T-cell (primary cell): Measurements from ENCODE around the gene STXBP5. TPM values are rescaled to one million over a fixed set of nuclear protein-coding genes. Genes with fewer than 3 reads are reported as not detected.

ENCODE experiments used
- ATAC-seq, 4 experiments: fragments of 200-7000 bp in 3 of 4; fragments of 150-1000 bp in 1 of 4; cut with Tn5 transposase; replicated peaks in 1 of 4; 1 replicate in 3 of 4; 2 replicates in 1 of 4; pipeline ENCODE4 v1.10.0; 2021; ENCODE audit warnings: moderate library complexity in 3 of 4, mild to moderate bottlenecking in 2 of 4, moderate number of reproducible peaks in 1 of 4
- CTCF ChIA-PET, 2 donors: fragments of 300-600 bp; sonication (Branson Sonifier 250); formaldehyde crosslinking; loops; one replicate each; lab custom pipeline; 2022; ENCODE audit warnings: antibody characterized with exemption in 2 of 2; lab: Charles Lee
- POLR2A ChIA-PET, 2 donors: fragments of 300-600 bp; sonication (Branson Sonifier 250); formaldehyde crosslinking; loops; one replicate each; lab custom pipeline; 2022; ENCODE audit warnings: antibody characterized with exemption in 2 of 2; lab: Charles Lee
- DNase-seq, 35 experiments: peaks; one replicate each; pipeline versions ENCODE4 v3.0.0 to v3.0.0-alpha.2; 2013 to 2023
- H3K27ac ChIP-seq: one replicate; pipeline ENCODE4 v1.5.1; 2013; ENCODE audit warnings: low read length
- H3K27me3 ChIP-seq, 2 experiments: replicated peaks in 1 of 2; 1 replicate in 1 of 2; 2 replicates in 1 of 2; pipeline versions ENCODE4 v1.6.1 to v1.7.0; 2013; ENCODE audit warnings: low read length in 1 of 2, mixed read lengths in 1 of 2; ENCODE audit not compliant: control insufficient read depth in 2 of 2, insufficient read depth in 2 of 2; ENCODE audit errors: extremely low read depth in 1 of 2
- H3K36me3 ChIP-seq, 2 donors: 1 replicate in 1 of 2; 2 replicates in 1 of 2; pipeline versions ENCODE4 v1.6.1 to v1.7.0; 2013; ENCODE audit warnings: low read length in 1 of 2; ENCODE audit not compliant: control insufficient read depth in 2 of 2, insufficient read depth in 1 of 2; ENCODE audit errors: extremely low read depth in 1 of 2
- H3K4me1 ChIP-seq, 2 experiments: 1 replicate in 1 of 2; 2 replicates in 1 of 2; pipeline versions ENCODE4 v1.6.1 to v1.7.0; 2013; ENCODE audit warnings: low read length in 2 of 2, mixed read lengths in 1 of 2; ENCODE audit not compliant: insufficient read depth in 2 of 2, control insufficient read depth in 1 of 2; ENCODE audit errors: extremely low read depth in 1 of 2
- H3K4me3 ChIP-seq, 2 donors: 1 replicate in 1 of 2; 2 replicates in 1 of 2; pipeline versions ENCODE4 v1.5.1 to v1.7.0; 2013; ENCODE audit warnings: mild to moderate bottlenecking in 2 of 2, low read length in 1 of 2, moderate library complexity in 1 of 2; ENCODE audit not compliant: control insufficient read depth in 1 of 2; ENCODE audit errors: extremely low read depth in 1 of 2
- H3K9me3 ChIP-seq: 2 replicates; pipeline ENCODE4 v1.7.0; 2013
- H3K27ac Mint-ChIP-seq, 2 donors: one replicate each; pipeline ENCODE4 v1.8.0; 2020 to 2021; ENCODE audit warnings: mild to moderate bottlenecking in 2 of 2, mixed read lengths in 2 of 2
- H3K27me3 Mint-ChIP-seq, 2 donors: one replicate each; pipeline ENCODE4 v1.8.0; 2021 to 2022; ENCODE audit warnings: mixed read lengths in 2 of 2
- H3K36me3 Mint-ChIP-seq: one replicate; pipeline ENCODE4 v1.8.0; 2021; ENCODE audit warnings: mixed read lengths
- H3K4me1 Mint-ChIP-seq, 3 donors: one replicate each; pipeline ENCODE4 v1.8.0; 2020 to 2022; ENCODE audit warnings: mixed read lengths in 3 of 3, mild to moderate bottlenecking in 1 of 3
- H3K4me3 Mint-ChIP-seq, 3 donors: one replicate each; pipeline ENCODE4 v1.8.0; 2020 to 2022; ENCODE audit warnings: mild to moderate bottlenecking in 3 of 3, mixed read lengths in 3 of 3, moderate library complexity in 3 of 3
- H3K9me3 Mint-ChIP-seq, 3 donors: one replicate each; pipeline ENCODE4 v1.8.0; 2020 to 2022; ENCODE audit warnings: mixed read lengths in 3 of 3
- WGBS: methylation state at CpG from one replicate; pipeline ENCODE4 v1.1.5; 2013; ENCODE audit warnings: missing lambda C conversion rate; ENCODE audit not compliant: insufficient coverage; 5-methylcytosine and 5-hydroxymethylcytosine counted together
- total RNA-seq, 35 experiments: library from RNA in 6 of 35; stranded (reverse) in 6 of 35; fragments of 120-200 nt in 1 of 35; gene quantifications; one replicate each; pipeline versions ENCODE4 v1.2.1 to v1.2.4 and lab custom pipeline; 2013 to 2026

STXBP5 gene
- total RNA-seq, 5 donors from 2014 or later (not counting 1 experiment from before 2014, with no cell fraction given), result 24.1 to 35.4 (median 27.8) TPM

- CTCF ChIA-PET, result no interaction called here
- no peaks in the 10 kb centered on the region for H3K9me3 Mint-ChIP-seq
Measured at GRCh38 chr6:147176795-147177194, 27.4 kb upstream of the STXBP5 start.

DNA sequence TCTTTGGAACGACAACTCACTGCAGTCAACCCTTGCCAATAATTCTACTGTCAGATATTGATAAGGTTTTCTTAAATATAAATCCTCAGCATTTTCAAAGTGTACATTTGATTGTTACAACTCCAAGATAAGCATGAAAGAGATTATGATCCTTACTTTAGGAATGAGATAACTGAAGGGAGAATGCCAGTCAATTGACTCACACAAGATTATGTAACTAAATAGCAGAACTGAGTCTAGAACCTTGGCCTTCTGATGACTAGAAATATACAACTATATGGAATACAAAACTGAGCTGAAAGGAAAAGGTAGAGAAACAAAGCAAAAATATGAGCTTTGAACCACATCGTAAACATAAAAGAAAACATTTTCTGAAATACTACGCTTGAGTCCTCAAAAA, 26.9 kb upstream of the STXBP5 start:
- Mint-ChIP-seq H3K27me3 (no peaks in the 10 kb centered on the region), H3K9me3 (no peaks in the 10 kb centered on the region), H3K36me3 (no peaks in the 10 kb centered on the region), H3K27ac (no peak overlapping the region), H3K4me3 (no peak overlapping the region), H3K4me1 (no peaks in the 10 kb centered on the region)
- ChIA-PET CTCF (no interaction called here), POLR2A (no interaction called here)
- H3K9me3 ChIP-seq, result no peaks in the 10 kb centered on the region
- H3K4me1 ChIP-seq, result no peaks in the 10 kb centered on the region
- 100% methylated on average over 2 of the region's 3 CpGs for WGBS
- no peak overlapping the region for H3K27ac ChIP-seq
- no peak for DNase-seq
- no peaks in the 10 kb centered on the region for H3K36me3 ChIP-seq
- no peak for ATAC-seq
- H3K4me3 ChIP-seq, result no peak overlapping the region
- H3K27me3 ChIP-seq, result no peaks in the 10 kb centered on the region

More at GRCh38 chr6:147176795-147177194, 27.4 kb upstream of the STXBP5 start:
- Mint-ChIP-seq H3K4me1 (no peaks in the 10 kb centered on the region), H3K36me3 (no peaks in the 10 kb centered on the region), H3K27me3 (no peaks in the 10 kb centered on the region), H3K4me3 (no peak overlapping the region), H3K27ac (no peak overlapping the region)
- no peak for DNase-seq
- WGBS, result 38% methylated on average over 1 of the region's 1 CpG
- H3K9me3 ChIP-seq, result no peaks in the 10 kb centered on the region
- POLR2A ChIA-PET, result no interaction called here
- no peaks in the 10 kb centered on the region for H3K36me3 ChIP-seq
- H3K4me1 ChIP-seq, result no peaks in the 10 kb centered on the region
- no peaks in the 10 kb centered on the region for H3K27me3 ChIP-seq
- no peak for ATAC-seq
- no peak overlapping the region for H3K27ac ChIP-seq
- H3K4me3 ChIP-seq, result no peak overlapping the region

DNA sequence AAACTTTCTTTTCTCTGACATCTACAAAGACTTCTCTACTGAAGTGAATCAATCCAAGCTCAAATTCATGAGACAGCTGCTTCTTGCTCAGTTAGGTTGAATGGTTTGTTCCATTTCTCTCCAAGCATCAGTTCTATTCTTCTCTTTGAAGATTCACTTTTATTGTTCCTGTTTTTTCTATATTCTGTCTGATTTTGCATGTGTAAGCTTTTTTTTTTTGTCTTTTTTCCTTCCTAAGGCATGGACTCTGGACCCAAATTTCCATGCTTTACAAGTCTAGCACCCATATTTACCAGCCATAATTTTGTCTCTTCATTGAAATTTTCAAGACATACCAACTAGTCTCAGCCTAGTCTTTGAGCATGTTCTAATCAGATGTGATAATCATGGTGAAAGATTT, 25.9 kb upstream of the STXBP5 start:
- Histone ChIP-seq H3K4me3 (no peak overlapping the region), H3K4me1 (no peaks in the 10 kb centered on the region), H3K9me3 (no peaks in the 10 kb centered on the region), H3K36me3 (no peaks in the 10 kb centered on the region), H3K27ac (no peak overlapping the region), H3K27me3 (no peaks in the 10 kb centered on the region)
- H3K4me1 Mint-ChIP-seq, result no peaks in the 10 kb centered on the region
- H3K27me3 Mint-ChIP-seq, result no peaks in the 10 kb centered on the region
- H3K4me3 Mint-ChIP-seq, result no peak overlapping the region
- POLR2A ChIA-PET, result interaction anchor here in 1 of 2 donors (0.6 kb wide), 1 partner anchor 27 kb away, joined by 4 read pairs; no protein-coding TSS in a partner anchor
- no peaks in the 10 kb centered on the region for H3K36me3 Mint-ChIP-seq
- H3K27ac Mint-ChIP-seq, result no peak overlapping the region
- no peaks in the 10 kb centered on the region for H3K9me3 Mint-ChIP-seq
- CTCF ChIA-PET, result interaction anchor here in 1 of 2 donors (0.6 kb wide), 1 partner anchor 967 kb away, joined by 3 read pairs; no protein-coding TSS in a partner anchor
- ATAC-seq, result no peak
- no peak for DNase-seq

GRCh38 chr6:147179809-147180208, 24.4 kb upstream of the STXBP5 start:
- Histone ChIP-seq H3K27me3 (no peaks in the 10 kb centered on the region), H3K4me3 (no peak overlapping the region), H3K27ac (no peak overlapping the region), H3K4me1 (no peaks in the 10 kb centered on the region), H3K9me3 (no peaks in the 10 kb centered on the region), H3K36me3 (no peaks in the 10 kb centered on the region)
- H3K4me1 Mint-ChIP-seq, result no peaks in the 10 kb centered on the region
- no peak overlapping the region for H3K4me3 Mint-ChIP-seq
- H3K9me3 Mint-ChIP-seq, result no peaks in the 10 kb centered on the region
- POLR2A ChIA-PET, result no interaction called here
- ATAC-seq (no peak), DNase-seq (no peak)
- H3K36me3 Mint-ChIP-seq, result no peaks in the 10 kb centered on the region
- WGBS, result no CpG with 5 or more reads among the region's 3 CpGs
- no peaks in the 10 kb centered on the region for H3K27me3 Mint-ChIP-seq
- CTCF ChIA-PET, result no interaction called here
- H3K27ac Mint-ChIP-seq, result no peak overlapping the region

DNA sequence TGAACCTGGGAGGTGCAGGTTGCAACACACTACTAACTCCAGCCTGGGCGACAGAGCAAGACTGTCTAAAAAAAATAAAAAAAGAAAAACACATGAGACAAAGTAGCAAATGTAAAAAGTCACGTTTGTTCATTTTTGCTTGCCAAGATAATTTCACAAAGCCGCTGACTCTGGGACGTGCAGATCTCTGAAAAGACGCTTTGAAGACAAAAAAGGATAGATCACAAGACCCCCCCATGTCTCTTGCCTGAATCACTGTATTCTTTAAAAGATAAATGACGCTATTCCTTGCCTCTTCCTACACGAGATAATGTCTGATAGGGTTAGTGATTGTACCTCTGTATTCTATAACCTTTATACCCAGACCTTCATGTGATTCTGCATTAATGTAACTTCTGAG, 23.3 kb upstream of the STXBP5 start:
- Mint-ChIP-seq H3K4me1 (no peaks in the 10 kb centered on the region), H3K27ac (no peak overlapping the region), H3K9me3 (no peaks in the 10 kb centered on the region), H3K4me3 (no peak overlapping the region), H3K27me3 (peaks cover 0 to 6% of the 10 kb centered on the region in 2 donors), H3K36me3 (no peaks in the 10 kb centered on the region)
- DNase-seq (no peak), ATAC-seq (no peak)
- H3K4me3 ChIP-seq, result no peak overlapping the region
- H3K27ac ChIP-seq, result no peak overlapping the region
- ChIA-PET CTCF (no interaction called here), POLR2A (no interaction called here)
- no peaks in the 10 kb centered on the region for H3K36me3 ChIP-seq
- H3K9me3 ChIP-seq, result no peaks in the 10 kb centered on the region
- H3K27me3 ChIP-seq, result no peaks in the 10 kb centered on the region
- 60% methylated on average over 1 of the region's 7 CpGs for WGBS
- H3K4me1 ChIP-seq, result no peaks in the 10 kb centered on the region

GRCh38 chr6:147184379-147184778, 19.8 kb upstream of the STXBP5 start:
- no peaks in the 10 kb centered on the region for H3K4me1 Mint-ChIP-seq
- H3K9me3 ChIP-seq, result no peaks in the 10 kb centered on the region

DNA sequence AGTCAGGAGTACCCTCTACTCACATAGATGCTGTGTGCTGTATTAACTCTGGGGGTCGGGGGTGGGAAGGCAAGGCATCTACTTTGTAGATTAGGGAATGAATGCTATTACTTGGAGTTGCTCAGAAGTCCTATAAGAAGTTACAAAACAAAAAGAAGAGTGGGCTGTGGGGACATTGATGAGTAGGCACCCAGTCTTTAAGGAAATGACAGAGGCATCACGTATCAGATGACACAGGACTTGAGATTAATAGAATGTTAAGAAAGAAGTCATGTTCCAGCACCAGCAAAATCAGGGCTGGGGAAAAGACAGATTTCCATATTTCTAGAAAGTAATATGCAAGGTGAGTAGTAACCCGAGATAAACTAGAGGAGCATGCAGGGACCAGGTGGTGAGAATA, 19.0 kb upstream of the STXBP5 start:
- Histone ChIP-seq H3K27ac (no peak overlapping the region), H3K9me3 (no peaks in the 10 kb centered on the region), H3K4me1 (no peaks in the 10 kb centered on the region), H3K27me3 (no peaks in the 10 kb centered on the region), H3K4me3 (no peak overlapping the region), H3K36me3 (no peaks in the 10 kb centered on the region)
- ChIA-PET CTCF (no interaction called here), POLR2A (no interaction called here)
- Mint-ChIP-seq H3K4me3 (no peak overlapping the region), H3K36me3 (no peaks in the 10 kb centered on the region), H3K4me1 (no peaks in the 10 kb centered on the region), H3K9me3 (no peaks in the 10 kb centered on the region), H3K27me3 (peaks cover 3 to 8% of the 10 kb centered on the region in 2 donors), H3K27ac (no peak overlapping the region)
- WGBS, result 75% methylated on average over 2 of the region's 3 CpGs
- ATAC-seq (no peak), DNase-seq (no peak)

More at GRCh38 chr6:147184379-147184778, 19.8 kb upstream of the STXBP5 start:
- no peak for DNase-seq
- WGBS, result no CpG with 5 or more reads among the region's 1 CpG
- POLR2A ChIA-PET, result interaction anchor here in 1 of 2 donors (0.7 kb wide), 1 partner anchor 15 kb away, joined by 11 read pairs; no protein-coding TSS in a partner anchor
- H3K27me3 Mint-ChIP-seq, result peaks cover 3 to 8% of the 10 kb centered on the region in 2 donors
- no peak overlapping the region for H3K4me3 Mint-ChIP-seq
- H3K4me3 ChIP-seq, result no peak overlapping the region
- H3K9me3 Mint-ChIP-seq, result no peaks in the 10 kb centered on the region
- no peak overlapping the region for H3K27ac ChIP-seq
- no peaks in the 10 kb centered on the region for H3K27me3 ChIP-seq
- no peaks in the 10 kb centered on the region for H3K4me1 ChIP-seq
- no peaks in the 10 kb centered on the region for H3K36me3 ChIP-seq
- H3K36me3 Mint-ChIP-seq, result no peaks in the 10 kb centered on the region
- no peak overlapping the region for H3K27ac Mint-ChIP-seq
- CTCF ChIA-PET, result interaction anchor here (0.7 to 0.8 kb wide), 2 partner anchors 9 to 36 kb away, joined by 3 to 12 read pairs; no protein-coding TSS in a partner anchor
- no peak for ATAC-seq
